22Rv1 (cell line): ENCODE results near the gene EMC9.

Experiments used
- H3K27ac ChIP-seq: fragments of 450-650 bp; 2 replicates; pipeline ENCODE4 v1.5.1; 2017
- ZFX ChIP-seq: fragments of 450-650 bp; IDR thresholded peaks from 2 replicates; pipeline ENCODE4 v1.6.1; 2017; ENCODE audit warnings: antibody characterized with exemption, borderline replicate concordance
- TF ChIP-seq, protein P1 (sequence below): fragments of 450-650 bp; IDR thresholded peaks from 2 replicates; pipeline ENCODE4 v1.5.1; 2017; ENCODE audit warnings: mild to moderate bottlenecking

Gene EMC9

DNA sequence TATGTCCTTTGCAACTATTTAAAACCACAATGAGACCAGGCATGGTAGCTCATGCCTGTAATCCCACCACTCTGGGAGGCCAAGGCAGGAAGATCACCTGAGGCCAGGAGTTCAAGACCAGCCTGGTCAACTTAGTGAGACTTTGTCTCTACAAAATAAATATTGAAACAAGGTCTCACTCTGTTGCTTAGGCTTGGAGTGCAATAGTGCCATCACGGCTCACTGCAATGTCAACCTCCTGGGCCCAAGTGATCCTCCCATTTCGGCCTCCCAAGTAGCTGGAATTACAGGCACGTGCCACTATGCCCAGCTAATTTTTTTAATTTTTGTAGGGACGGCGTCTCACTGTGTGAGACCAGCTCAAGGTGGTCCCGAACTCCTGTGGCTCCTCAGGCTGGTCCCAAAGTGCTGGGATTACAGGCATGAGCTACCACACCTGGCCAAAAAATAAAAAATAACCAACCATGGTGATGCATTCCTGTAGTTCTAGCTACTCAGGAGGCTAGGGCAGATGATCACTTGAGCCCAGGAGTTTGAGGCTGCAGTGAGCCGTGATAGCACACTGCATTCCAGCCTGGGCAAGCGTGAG lies 11.9 kb downstream of the EMC9 start:
- H3K27ac ChIP-seq = no peak overlapping the region
- TF ChIP-seq, protein P1, sequence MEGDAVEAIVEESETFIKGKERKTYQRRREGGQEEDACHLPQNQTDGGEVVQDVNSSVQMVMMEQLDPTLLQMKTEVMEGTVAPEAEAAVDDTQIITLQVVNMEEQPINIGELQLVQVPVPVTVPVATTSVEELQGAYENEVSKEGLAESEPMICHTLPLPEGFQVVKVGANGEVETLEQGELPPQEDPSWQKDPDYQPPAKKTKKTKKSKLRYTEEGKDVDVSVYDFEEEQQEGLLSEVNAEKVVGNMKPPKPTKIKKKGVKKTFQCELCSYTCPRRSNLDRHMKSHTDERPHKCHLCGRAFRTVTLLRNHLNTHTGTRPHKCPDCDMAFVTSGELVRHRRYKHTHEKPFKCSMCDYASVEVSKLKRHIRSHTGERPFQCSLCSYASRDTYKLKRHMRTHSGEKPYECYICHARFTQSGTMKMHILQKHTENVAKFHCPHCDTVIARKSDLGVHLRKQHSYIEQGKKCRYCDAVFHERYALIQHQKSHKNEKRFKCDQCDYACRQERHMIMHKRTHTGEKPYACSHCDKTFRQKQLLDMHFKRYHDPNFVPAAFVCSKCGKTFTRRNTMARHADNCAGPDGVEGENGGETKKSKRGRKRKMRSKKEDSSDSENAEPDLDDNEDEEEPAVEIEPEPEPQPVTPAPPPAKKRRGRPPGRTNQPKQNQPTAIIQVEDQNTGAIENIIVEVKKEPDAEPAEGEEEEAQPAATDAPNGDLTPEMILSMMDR = no peak
- TF ChIP-seq ZFX = no peak

DNA sequence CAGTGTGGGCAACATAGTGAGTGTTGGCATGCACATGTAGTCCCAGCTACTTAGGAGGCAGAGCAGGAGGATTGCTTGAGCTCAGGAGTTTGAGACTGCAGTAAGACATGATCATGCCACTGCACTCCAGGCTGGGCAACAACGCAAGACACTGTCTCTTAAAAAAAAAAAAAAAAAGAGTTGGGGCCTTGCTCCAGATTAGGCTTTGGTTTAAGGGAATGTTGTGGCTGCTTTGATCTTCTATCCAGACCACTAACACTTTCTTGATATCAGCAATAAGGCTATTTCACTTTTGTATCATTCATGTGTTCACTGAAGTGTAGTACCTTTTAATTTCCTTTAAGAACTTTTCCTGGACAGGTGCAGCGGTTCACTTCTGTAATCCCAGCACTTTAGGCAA lies 13.7 kb downstream of the EMC9 start:
- TF ChIP-seq, protein P1 = no peak
- no peak for TF ChIP-seq ZFX

DNA sequence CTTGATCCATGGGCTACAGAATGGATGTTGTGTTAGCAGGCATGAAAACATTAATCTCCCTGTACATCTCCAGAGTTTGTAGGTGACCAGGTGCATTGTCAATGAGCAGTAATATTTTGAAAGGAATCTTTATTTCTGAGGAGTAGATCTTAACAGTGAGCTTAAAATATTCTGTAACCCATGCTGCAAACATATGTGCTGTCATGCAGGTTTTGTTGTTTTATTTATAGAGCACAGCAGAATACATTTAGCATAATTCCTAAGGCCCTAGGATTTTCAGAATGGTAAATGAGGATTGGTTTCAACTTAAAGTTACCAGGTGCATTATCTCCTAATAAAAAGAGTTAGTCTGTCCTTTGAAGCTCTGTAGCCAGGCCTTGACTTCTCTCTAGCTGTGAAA lies 14.5 kb downstream of the EMC9 start:
- TF ChIP-seq ZFX = no peak
- TF ChIP-seq, protein P1 = no peak

More for the DNA sequence above, 13.7 kb downstream of the EMC9 start:
- no peak overlapping the region for H3K27ac ChIP-seq

DNA sequence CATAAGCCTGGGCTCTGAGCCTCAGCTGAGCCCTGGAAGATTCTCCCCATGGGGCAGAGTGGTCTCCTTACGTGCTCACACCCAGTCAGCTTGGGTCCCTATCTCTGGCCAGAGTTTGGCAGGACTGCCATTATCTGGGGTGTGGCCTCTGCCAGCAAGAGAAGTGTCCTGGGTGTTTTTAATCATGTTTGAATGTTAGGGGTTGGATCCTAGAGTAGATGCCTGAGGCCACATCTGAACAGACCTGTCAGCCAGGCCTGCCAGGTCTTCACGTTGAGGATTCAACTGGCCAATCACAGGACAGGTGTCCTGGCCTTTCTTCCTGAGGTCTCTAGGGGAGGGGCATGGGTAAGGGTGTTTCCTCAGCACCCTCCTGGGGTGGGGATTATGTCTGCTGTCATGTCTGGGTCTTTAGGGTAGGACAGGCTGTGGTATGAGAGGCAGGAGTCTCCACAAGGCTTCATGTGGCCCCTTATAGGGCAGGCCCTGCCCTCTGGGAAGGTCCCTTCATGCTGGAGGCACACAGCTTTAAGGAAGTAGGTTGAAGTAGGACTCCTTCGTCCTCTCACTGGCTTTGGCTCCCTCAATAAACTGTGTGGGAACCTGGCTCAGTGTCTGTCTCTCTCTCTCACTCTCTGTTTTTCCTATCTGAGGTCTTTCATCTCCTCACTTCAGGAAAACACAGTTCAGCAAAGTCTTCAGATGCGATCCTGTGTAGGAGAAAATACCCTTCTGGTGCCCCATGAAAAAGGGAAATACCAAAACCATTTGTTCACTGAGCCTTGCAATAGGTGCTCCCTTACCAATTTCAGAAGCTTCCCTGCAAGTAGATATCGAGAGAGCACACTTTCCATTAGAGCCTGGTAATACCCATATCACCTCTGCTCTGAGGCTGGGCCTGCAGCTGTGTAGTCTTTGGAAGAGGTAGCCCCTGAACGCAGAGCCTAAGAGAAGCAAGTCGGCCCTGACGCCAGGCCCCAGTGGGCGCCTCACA lies 17.7 kb downstream of the EMC9 start:
- 0 out of 2 replicates have a peak overlapping the region, but pooled peaks have one; percentile 29 for H3K27ac ChIP-seq
- TF ChIP-seq ZFX = no peak
- TF ChIP-seq, protein P1 = no peak

More for the DNA sequence above, 14.5 kb downstream of the EMC9 start:
- H3K27ac ChIP-seq = no peak overlapping the region

DNA sequence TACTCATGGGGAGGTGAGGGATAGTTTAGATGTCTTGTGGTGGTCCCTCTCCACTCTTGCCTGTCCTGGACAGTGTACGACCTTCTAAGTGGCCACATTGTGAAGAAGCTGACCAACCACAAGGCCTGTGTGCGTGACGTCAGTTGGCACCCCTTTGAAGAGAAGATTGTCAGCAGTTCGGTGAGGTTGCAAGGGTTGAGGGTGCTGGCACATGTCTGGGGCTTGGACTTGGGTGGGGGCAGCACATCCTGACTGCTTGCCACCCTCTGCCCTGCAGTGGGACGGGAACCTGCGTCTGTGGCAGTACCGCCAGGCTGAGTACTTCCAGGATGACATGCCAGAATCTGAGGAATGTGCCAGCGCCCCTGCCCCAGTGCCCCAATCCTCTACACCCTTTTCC lies 18.5 kb downstream of the EMC9 start:
- 0 out of 2 replicates have a peak overlapping the region, but pooled peaks have one; percentile 29 for H3K27ac ChIP-seq
- TF ChIP-seq, protein P1 = no peak
- no peak for TF ChIP-seq ZFX

DNA sequence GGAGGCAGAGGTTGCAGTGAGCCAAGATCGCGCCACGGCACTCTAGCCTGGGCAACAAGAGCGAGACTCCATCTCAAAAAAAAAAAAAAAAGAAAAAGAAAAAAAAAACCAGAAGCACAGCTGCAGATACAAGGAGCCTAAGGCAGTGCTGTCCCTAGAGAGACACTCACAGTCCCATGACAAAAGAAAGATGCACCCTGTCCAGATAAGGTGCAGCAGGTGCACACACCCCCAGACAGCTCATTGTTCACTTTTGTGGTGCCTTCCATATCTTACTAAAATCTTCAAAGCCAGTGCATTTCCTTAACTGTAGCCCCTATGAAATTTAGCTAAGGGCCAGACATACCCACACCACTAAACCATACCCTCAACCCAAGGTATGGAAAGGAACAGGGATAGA lies 19.0 kb downstream of the EMC9 start:
- no peak for TF ChIP-seq ZFX
- TF ChIP-seq, protein P1 = no peak
- H3K27ac ChIP-seq = no peak overlapping the region

DNA sequence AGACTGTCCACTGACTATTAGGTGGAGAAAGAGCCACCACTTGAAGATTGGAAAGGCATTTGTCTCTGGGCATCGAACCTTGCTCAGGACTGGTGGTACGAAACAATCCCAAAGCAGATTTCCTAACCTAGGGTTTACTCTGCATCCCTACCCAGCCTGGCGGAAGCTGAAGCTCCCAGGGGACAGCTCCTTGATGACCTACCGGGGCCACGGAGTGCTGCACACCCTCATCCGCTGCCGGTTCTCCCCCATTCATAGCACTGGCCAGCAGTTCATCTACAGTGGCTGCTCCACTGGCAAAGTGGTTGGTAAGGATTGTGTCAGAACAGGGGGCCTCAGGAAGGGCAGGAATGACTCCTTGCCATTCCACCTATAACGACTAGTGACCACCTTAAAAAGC lies 20.2 kb downstream of the EMC9 start:
- H3K27ac ChIP-seq = no peak overlapping the region
- TF ChIP-seq ZFX = no peak
- TF ChIP-seq, protein P1 = no peak
